T-cell (primary cell): ENCODE measurements around the gene PANX2. TPM values are rescaled to one million over a fixed set of nuclear protein-coding genes. Genes with fewer than 3 reads are reported as not detected.

Experiments
- ATAC-seq, 4 experiments: fragments of 200-7000 bp in 3 of 4; fragments of 150-1000 bp in 1 of 4; cut with Tn5 transposase; replicated peaks in 1 of 4; 1 replicate in 3 of 4; 2 replicates in 1 of 4; pipeline ENCODE4 v1.10.0; 2021; ENCODE audit warnings: moderate library complexity in 3 of 4, mild to moderate bottlenecking in 2 of 4, moderate number of reproducible peaks in 1 of 4
- CTCF ChIA-PET, 2 donors: fragments of 300-600 bp; sonication (Branson Sonifier 250); formaldehyde crosslinking; loops; one replicate each; lab custom pipeline; 2022; ENCODE audit warnings: antibody characterized with exemption in 2 of 2; lab: Charles Lee
- POLR2A ChIA-PET, 2 donors: fragments of 300-600 bp; sonication (Branson Sonifier 250); formaldehyde crosslinking; loops; one replicate each; lab custom pipeline; 2022; ENCODE audit warnings: antibody characterized with exemption in 2 of 2; lab: Charles Lee
- DNase-seq, 35 experiments: peaks; one replicate each; pipeline versions ENCODE4 v3.0.0 to v3.0.0-alpha.2; 2013 to 2023
- H3K27ac ChIP-seq: one replicate; pipeline ENCODE4 v1.5.1; 2013; ENCODE audit warnings: low read length
- H3K27me3 ChIP-seq, 2 experiments: replicated peaks in 1 of 2; 1 replicate in 1 of 2; 2 replicates in 1 of 2; pipeline versions ENCODE4 v1.6.1 to v1.7.0; 2013; ENCODE audit warnings: low read length in 1 of 2, mixed read lengths in 1 of 2; ENCODE audit not compliant: control insufficient read depth in 2 of 2, insufficient read depth in 2 of 2; ENCODE audit errors: extremely low read depth in 1 of 2
- H3K36me3 ChIP-seq, 2 donors: 1 replicate in 1 of 2; 2 replicates in 1 of 2; pipeline versions ENCODE4 v1.6.1 to v1.7.0; 2013; ENCODE audit warnings: low read length in 1 of 2; ENCODE audit not compliant: control insufficient read depth in 2 of 2, insufficient read depth in 1 of 2; ENCODE audit errors: extremely low read depth in 1 of 2
- H3K4me1 ChIP-seq, 2 experiments: 1 replicate in 1 of 2; 2 replicates in 1 of 2; pipeline versions ENCODE4 v1.6.1 to v1.7.0; 2013; ENCODE audit warnings: low read length in 2 of 2, mixed read lengths in 1 of 2; ENCODE audit not compliant: insufficient read depth in 2 of 2, control insufficient read depth in 1 of 2; ENCODE audit errors: extremely low read depth in 1 of 2
- H3K4me3 ChIP-seq, 2 donors: 1 replicate in 1 of 2; 2 replicates in 1 of 2; pipeline versions ENCODE4 v1.5.1 to v1.7.0; 2013; ENCODE audit warnings: mild to moderate bottlenecking in 2 of 2, low read length in 1 of 2, moderate library complexity in 1 of 2; ENCODE audit not compliant: control insufficient read depth in 1 of 2; ENCODE audit errors: extremely low read depth in 1 of 2
- H3K9me3 ChIP-seq: 2 replicates; pipeline ENCODE4 v1.7.0; 2013
- H3K27ac Mint-ChIP-seq, 2 donors: one replicate each; pipeline ENCODE4 v1.8.0; 2020 to 2021; ENCODE audit warnings: mild to moderate bottlenecking in 2 of 2, mixed read lengths in 2 of 2
- H3K27me3 Mint-ChIP-seq, 2 donors: one replicate each; pipeline ENCODE4 v1.8.0; 2021 to 2022; ENCODE audit warnings: mixed read lengths in 2 of 2
- H3K36me3 Mint-ChIP-seq: one replicate; pipeline ENCODE4 v1.8.0; 2021; ENCODE audit warnings: mixed read lengths
- H3K4me1 Mint-ChIP-seq, 3 donors: one replicate each; pipeline ENCODE4 v1.8.0; 2020 to 2022; ENCODE audit warnings: mixed read lengths in 3 of 3, mild to moderate bottlenecking in 1 of 3
- H3K4me3 Mint-ChIP-seq, 3 donors: one replicate each; pipeline ENCODE4 v1.8.0; 2020 to 2022; ENCODE audit warnings: mild to moderate bottlenecking in 3 of 3, mixed read lengths in 3 of 3, moderate library complexity in 3 of 3
- H3K9me3 Mint-ChIP-seq, 3 donors: one replicate each; pipeline ENCODE4 v1.8.0; 2020 to 2022; ENCODE audit warnings: mixed read lengths in 3 of 3
- WGBS: methylation state at CpG from one replicate; pipeline ENCODE4 v1.1.5; 2013; ENCODE audit warnings: missing lambda C conversion rate; ENCODE audit not compliant: insufficient coverage; 5-methylcytosine and 5-hydroxymethylcytosine counted together
- total RNA-seq, 35 experiments: library from RNA in 6 of 35; stranded (reverse) in 6 of 35; fragments of 120-200 nt in 1 of 35; gene quantifications; one replicate each; pipeline versions ENCODE4 v1.2.1 to v1.2.4 and lab custom pipeline; 2013 to 2026

Gene PANX2
- total RNA-seq, 5 donors from 2014 or later (not counting 1 experiment from before 2014, with no cell fraction given), result 0.16 to 0.32 (median 0.26) TPM; not detected in 2

DNA sequence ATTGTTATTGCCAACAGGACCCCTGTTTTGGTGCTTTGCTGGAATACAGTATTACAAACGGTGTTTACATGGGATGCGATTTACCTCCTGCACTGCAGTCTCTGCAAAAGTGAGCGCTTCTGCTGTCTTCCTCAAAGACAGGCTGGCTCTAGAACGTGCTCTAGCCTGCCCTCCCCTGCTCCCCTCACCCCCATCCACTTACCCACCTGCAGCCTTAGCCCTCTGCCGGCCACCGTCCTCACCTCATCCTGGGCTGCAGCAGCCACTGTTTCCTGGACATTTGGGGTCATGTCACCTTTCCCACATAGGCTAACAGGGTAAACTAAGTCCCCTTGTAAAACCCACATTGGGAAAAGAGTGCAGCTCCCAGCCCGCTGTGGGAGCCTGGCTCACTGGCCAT lies 9.6 kb upstream of the PANX2 start:
- ATAC-seq, result no peak
- H3K4me1 ChIP-seq, result no peaks in the 10 kb centered on the region
- H3K27ac ChIP-seq, result no peak overlapping the region
- no peak for DNase-seq
- Mint-ChIP-seq H3K4me3 (no peak overlapping the region), H3K9me3 (no peaks in the 10 kb centered on the region), H3K27ac (no peak overlapping the region), H3K27me3 (peaks cover 20 to 30% of the 10 kb centered on the region in 2 donors), H3K36me3 (no peaks in the 10 kb centered on the region), H3K4me1 (no peaks in the 10 kb centered on the region)
- CTCF ChIA-PET, result interaction anchor here in 1 of 2 donors (0.6 kb wide), 1 partner anchor 365 kb away, joined by 4 read pairs; the partner anchor contains the start of gene SCO2
- no peaks in the 10 kb centered on the region for H3K36me3 ChIP-seq
- WGBS, result 89% methylated on average over 7 of the region's 7 CpGs
- H3K27me3 ChIP-seq, result peaks cover 0 to 59% of the 10 kb centered on the region in 2 experiments
- POLR2A ChIA-PET, result no interaction called here
- H3K9me3 ChIP-seq, result no peaks in the 10 kb centered on the region
- no peak overlapping the region for H3K4me3 ChIP-seq

DNA sequence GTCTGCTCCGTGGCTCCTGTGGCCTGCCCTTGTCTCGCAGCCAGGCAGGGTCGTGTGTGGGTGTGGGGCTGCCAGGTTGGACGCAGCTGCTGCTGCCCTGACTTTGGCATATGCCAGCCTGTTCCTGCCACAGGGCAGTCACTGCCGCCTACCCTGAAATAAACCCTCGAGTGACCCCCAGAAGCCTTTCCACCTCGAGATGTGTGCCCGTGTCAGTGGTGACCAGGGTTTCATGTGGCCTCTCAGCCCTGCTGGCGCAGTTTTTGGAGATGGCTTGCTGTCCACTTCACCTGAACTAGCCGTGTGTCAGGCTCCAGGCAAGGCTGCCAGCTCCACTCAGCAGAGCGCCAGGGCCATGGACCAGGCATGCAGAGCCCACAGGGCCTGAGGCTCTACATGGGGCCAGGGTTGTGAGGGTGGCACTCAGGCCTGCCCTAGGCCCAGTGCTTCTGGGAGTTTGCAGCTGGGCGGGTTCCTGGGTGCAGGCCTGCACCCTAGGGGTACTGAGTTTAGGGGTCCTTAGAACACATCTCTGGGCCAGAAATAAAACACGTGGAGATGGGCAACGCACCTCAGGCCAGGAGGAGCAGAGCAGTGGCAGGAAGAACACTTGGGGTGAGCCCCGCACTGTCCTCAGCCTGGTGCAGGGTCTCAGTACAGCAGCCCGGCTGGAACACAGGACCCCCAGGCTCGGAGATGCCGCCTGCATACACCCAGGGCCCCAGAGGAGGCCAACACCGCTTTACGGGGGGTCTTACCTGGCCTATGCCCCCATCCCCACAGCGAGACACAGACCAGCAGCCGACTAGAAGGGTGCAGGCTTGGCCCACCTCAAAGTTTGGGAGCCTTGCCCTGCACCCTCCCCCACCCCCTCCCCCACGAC lies 8.8 kb upstream of the PANX2 start:
- ChIA-PET CTCF (interaction anchor here in 1 of 2 donors (0.6 kb wide), 1 partner anchor 220 kb away, joined by 4 read pairs; no protein-coding TSS in a partner anchor), POLR2A (no interaction called here)
- no peaks in the 10 kb centered on the region for H3K9me3 ChIP-seq
- Mint-ChIP-seq H3K27ac (no peak overlapping the region), H3K9me3 (no peaks in the 10 kb centered on the region), H3K4me3 (no peak overlapping the region), H3K4me1 (no peaks in the 10 kb centered on the region), H3K27me3 (peaks cover 20 to 30% of the 10 kb centered on the region in 2 donors), H3K36me3 (no peaks in the 10 kb centered on the region)
- H3K27ac ChIP-seq, result no peak overlapping the region
- no peaks in the 10 kb centered on the region for H3K36me3 ChIP-seq
- H3K27me3 ChIP-seq, result peaks cover 0 to 59% of the 10 kb centered on the region in 2 experiments
- no peak overlapping the region for H3K4me3 ChIP-seq
- H3K4me1 ChIP-seq, result no peaks in the 10 kb centered on the region
- WGBS, result 81% methylated on average over 18 of the region's 23 CpGs
- DNase-seq (no peak), ATAC-seq (no peak)

DNA sequence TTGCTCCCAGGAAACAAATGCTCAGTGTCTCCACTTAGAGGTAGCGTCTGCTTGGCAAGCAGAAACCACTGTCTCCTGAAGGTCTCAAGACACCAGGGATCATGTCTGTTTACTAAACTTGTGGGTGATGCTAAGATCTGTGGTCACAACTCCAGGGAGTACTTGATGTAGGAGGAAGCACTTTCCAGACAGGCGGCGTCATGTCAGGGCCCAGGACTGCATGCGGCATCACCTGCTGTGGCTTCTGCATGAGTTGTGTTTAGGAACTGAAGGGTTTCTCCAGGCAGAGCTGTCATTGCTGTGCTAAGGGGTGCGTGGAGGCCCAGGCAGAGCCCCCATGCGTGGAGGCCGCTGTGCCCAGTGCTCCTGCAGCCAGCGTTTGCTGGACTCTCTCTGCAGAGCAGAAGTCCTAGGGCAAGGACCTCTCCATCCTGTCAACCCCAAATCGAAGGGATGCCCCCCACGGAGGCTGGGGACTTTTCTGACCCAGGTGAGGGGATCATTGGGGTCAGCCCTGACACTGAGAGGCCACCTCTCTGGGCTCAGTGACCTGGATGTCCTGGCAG lies 8.1 kb upstream of the PANX2 start:
- H3K27ac Mint-ChIP-seq, result no peak overlapping the region
- H3K36me3 ChIP-seq, result no peaks in the 10 kb centered on the region
- no peaks in the 10 kb centered on the region for H3K9me3 ChIP-seq
- H3K9me3 Mint-ChIP-seq, result no peaks in the 10 kb centered on the region
- H3K36me3 Mint-ChIP-seq, result no peaks in the 10 kb centered on the region
- no peak overlapping the region for H3K27ac ChIP-seq
- ChIA-PET POLR2A (no interaction called here), CTCF (no interaction called here)
- 72% methylated on average over 10 of the region's 10 CpGs for WGBS
- H3K4me1 ChIP-seq, result no peaks in the 10 kb centered on the region
- peaks cover 0 to 62% of the 10 kb centered on the region in 2 experiments for H3K27me3 ChIP-seq
- peaks cover 18 to 27% of the 10 kb centered on the region in 2 donors for H3K27me3 Mint-ChIP-seq
- no peaks in the 10 kb centered on the region for H3K4me1 Mint-ChIP-seq
- DNase-seq (no peak), ATAC-seq (no peak)
- H3K4me3 ChIP-seq, result no peak overlapping the region
- no peak overlapping the region for H3K4me3 Mint-ChIP-seq

DNA sequence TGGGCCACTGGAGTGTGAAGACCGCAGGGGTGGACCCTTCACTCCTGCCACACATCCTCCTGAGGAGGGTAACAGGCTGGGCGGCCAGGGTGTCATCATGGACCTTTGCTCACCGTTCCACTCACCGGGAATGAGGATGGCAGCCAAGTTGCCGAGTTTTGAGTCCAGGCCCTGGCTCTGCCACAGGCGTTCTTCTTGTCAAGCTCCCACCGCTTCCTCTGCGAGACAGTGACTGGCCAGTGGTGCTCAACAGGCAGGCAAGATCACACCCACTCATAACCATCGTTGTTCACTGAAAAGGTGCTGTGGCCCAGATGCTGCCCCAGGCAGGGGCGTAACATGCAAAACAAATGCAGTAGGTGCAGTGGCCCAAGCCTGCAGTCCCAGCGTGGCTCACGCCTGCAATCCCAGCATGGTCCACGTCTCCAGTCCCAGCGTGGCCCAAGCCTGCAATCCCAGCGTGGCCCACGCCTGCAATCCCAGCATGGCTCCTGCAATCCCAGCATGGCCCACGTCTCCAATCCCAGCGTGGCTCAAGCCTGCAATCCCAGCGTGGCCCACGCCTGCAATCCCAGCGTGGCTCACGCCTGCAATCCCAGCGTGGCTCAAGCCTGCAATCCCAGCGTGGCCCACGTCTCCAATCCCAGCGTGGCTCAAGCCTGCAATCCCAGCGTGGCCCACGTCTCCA lies 5.0 kb upstream of the PANX2 start:
- H3K4me1 Mint-ChIP-seq, result peaks cover 2 to 8% (median 6%) of the 10 kb centered on the region in 3 donors
- H3K4me3 Mint-ChIP-seq, result no peak overlapping the region
- CTCF ChIA-PET, result no interaction called here
- H3K36me3 ChIP-seq, result no peaks in the 10 kb centered on the region
- H3K9me3 Mint-ChIP-seq, result no peaks in the 10 kb centered on the region
- peaks cover 4 to 57% of the 10 kb centered on the region in 2 experiments for H3K27me3 ChIP-seq
- H3K9me3 ChIP-seq, result no peaks in the 10 kb centered on the region
- peaks cover 25 to 34% of the 10 kb centered on the region in 2 donors for H3K27me3 Mint-ChIP-seq
- H3K27ac ChIP-seq, result no peak overlapping the region
- H3K4me1 ChIP-seq, result peaks cover 0 to 6% of the 10 kb centered on the region in 2 experiments
- no peaks in the 10 kb centered on the region for H3K36me3 Mint-ChIP-seq
- POLR2A ChIA-PET, result no interaction called here
- no peak overlapping the region for H3K27ac Mint-ChIP-seq
- DNase-seq (no peak), ATAC-seq (no peak)
- H3K4me3 ChIP-seq, result no peak overlapping the region
- 93% methylated on average over 27 of the region's 28 CpGs for WGBS

DNA sequence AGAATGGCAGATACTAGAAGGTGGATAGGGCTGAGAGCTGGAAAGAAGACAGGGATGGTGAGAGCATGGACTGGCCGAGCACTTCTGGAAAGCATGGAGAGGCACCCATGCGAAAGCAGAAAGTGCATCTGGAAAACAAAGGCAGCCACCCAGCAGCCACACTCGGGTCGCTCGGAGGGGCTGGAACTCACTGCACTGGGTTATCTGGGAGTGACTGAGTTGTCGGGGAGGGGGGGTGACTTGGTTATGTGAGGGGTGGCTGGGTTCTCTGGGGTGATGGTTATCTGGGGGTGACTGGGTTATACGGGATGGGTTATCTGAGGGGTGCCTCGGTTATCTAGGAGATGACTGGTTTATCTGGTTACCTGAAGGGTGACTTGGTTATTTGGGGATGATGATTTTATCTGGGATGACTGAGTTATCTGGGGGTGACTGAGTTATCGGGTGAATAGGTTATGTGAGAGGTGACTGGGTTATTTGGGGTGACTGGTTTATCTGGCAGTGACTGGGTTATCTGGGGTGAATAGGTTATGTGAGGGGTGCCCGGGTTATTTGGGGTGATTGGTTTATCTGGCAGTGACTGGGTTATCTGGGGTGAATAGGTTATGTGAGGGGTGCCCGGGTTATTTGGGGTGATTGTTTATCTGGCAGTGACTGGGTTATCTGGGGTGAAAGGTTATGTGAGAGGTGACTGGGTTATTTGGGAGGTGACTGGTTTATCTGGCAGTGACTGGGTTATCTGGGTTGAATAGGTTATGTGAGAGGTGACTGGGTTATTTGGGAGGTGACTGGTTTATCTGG lies 2.6 kb upstream of the PANX2 start:
- ChIA-PET POLR2A (no interaction called here), CTCF (interaction anchor here (0.5 to 0.6 kb wide), 2 partner anchors 60 to 501 kb away, joined by 3 to 6 read pairs; no protein-coding TSS in a partner anchor)
- Mint-ChIP-seq H3K4me1 (peaks cover 4 to 12% (median 6%) of the 10 kb centered on the region in 3 donors), H3K27me3 (peaks cover 27 to 42% of the 10 kb centered on the region in 2 donors), H3K27ac (no peak overlapping the region), H3K9me3 (no peaks in the 10 kb centered on the region), H3K36me3 (no peaks in the 10 kb centered on the region), H3K4me3 (peak overlapping the region in 1 of 3 donors; percentile 46)
- no peaks in the 10 kb centered on the region for H3K36me3 ChIP-seq
- 72% methylated on average over 10 of the region's 11 CpGs for WGBS
- DNase-seq, result no peak
- ATAC-seq, result no peak
- peaks cover 0 to 6% of the 10 kb centered on the region in 2 experiments for H3K4me1 ChIP-seq
- no peak overlapping the region for H3K27ac ChIP-seq
- H3K9me3 ChIP-seq, result no peaks in the 10 kb centered on the region
- peaks cover 4 to 55% of the 10 kb centered on the region in 2 experiments for H3K27me3 ChIP-seq
- no peak overlapping the region for H3K4me3 ChIP-seq
